SK-N-SH (cell line): Measurements from ENCODE around the gene MTUS2. TPM values are rescaled to one million over a fixed set of nuclear protein-coding genes. Genes with fewer than 3 reads are reported as not detected.

Experiments used
- CTCF ChIA-PET: fragments of 300-600, 350-600 bp; formaldehyde crosslinking; extraction: SDS; loops from one replicate; lab custom pipeline; 2021; lab: Yijun Ruan, JAX
- POLR2A ChIA-PET: fragments of 350-600 bp; sonication (Branson Sonifier 250); formaldehyde crosslinking; extraction: SDS; loops from one replicate; lab custom pipeline; 2020; ENCODE audit warnings: antibody characterized with exemption, inconsistent platforms; lab: Yijun Ruan, JAX
- DNase-seq: peaks from one replicate; pipeline ENCODE4 v3.0.0; 2012
- H2AFZ ChIP-seq: fragments of 200-600 bp; sonication (generic); 2 replicates; pipeline ENCODE4 v1.8.1; 2016; ENCODE audit warnings: antibody characterized with exemption, mild to moderate bottlenecking, low read depth
- H3F3A ChIP-seq: fragments of 200-600 bp; sonication (generic); replicated peaks from 2 replicates; pipeline ENCODE3; 2016; ENCODE audit warnings: antibody characterized with exemption, mild to moderate bottlenecking; ENCODE audit not compliant: insufficient read depth
- H3K27ac ChIP-seq, 2 experiments: fragments of 200-500 bp in 1 of 2; fragments of 200-600 bp in 1 of 2; sonication (Bioruptor generic) in 1 of 2; sonication (generic), shearing (Covaris generic) in 1 of 2; 2 replicates each; pipeline versions ENCODE4 v1.5.1 to v1.6.1; 2014 to 2016; ENCODE audit warnings: low read depth in 2 of 2, inconsistent platforms in 1 of 2, low read length in 1 of 2, mild to moderate bottlenecking in 1 of 2, mixed read lengths in 1 of 2
- H3K27me3 ChIP-seq: fragments of 200-600 bp; sonication (generic), shearing (Covaris generic); 2 replicates; pipeline ENCODE4 v1.6.1; 2016; ENCODE audit warnings: mixed run types; ENCODE audit not compliant: insufficient read depth
- H3K36me3 ChIP-seq, 2 experiments: fragments of 200-500 bp in 1 of 2; fragments of 200-600 bp in 1 of 2; sonication (Bioruptor generic) in 1 of 2; sonication (generic) in 1 of 2; replicated peaks in 1 of 2; 2 replicates each; pipeline versions ENCODE3 to v1.5.1; 2014 to 2016; ENCODE audit warnings: low read length in 1 of 2, mild to moderate bottlenecking in 1 of 2; ENCODE audit not compliant: insufficient read depth in 2 of 2, control insufficient read depth in 1 of 2
- H3K4me1 ChIP-seq, 2 experiments: fragments of 200-500 bp in 1 of 2; fragments of 200-600 bp in 1 of 2; sonication (Bioruptor generic) in 1 of 2; sonication (generic), shearing (Covaris generic) in 1 of 2; 2 replicates each; pipeline versions ENCODE4 v1.5.1 to v1.6.1; 2014 to 2016; ENCODE audit warnings: low read depth in 1 of 2, low read length in 1 of 2, mixed run types in 1 of 2; ENCODE audit not compliant: insufficient read depth in 2 of 2, control insufficient read depth in 1 of 2
- H3K4me2 ChIP-seq: fragments of 200-600 bp; sonication (generic), shearing (Covaris generic); 2 replicates; pipeline ENCODE4 v1.6.1; 2017; ENCODE audit warnings: mixed run types
- H3K4me3 ChIP-seq, 2 experiments: fragments of 200-500 bp in 1 of 2; fragments of 200-600 bp in 1 of 2; sonication (Bioruptor generic) in 1 of 2; sonication (generic), shearing (Covaris generic) in 1 of 2; 2 replicates each; pipeline versions ENCODE4 v1.5.1 to v1.8.1; 2014 to 2016; ENCODE audit warnings: low read depth in 2 of 2, inconsistent platforms in 1 of 2, low read length in 1 of 2, mild to moderate bottlenecking in 1 of 2, mixed read lengths in 1 of 2, moderate library complexity in 1 of 2
- H3K79me2 ChIP-seq: fragments of 200-600 bp; sonication (generic); 2 replicates; pipeline ENCODE4 v1.8.1; 2017; ENCODE audit warnings: mild to moderate bottlenecking; ENCODE audit not compliant: insufficient read depth
- H3K9ac ChIP-seq: fragments of 200-600 bp; sonication (generic); 2 replicates; pipeline ENCODE4 v1.6.1; 2017; ENCODE audit warnings: mixed run types
- H3K9me2 ChIP-seq: fragments of 200-600 bp; sonication (generic); 2 replicates; pipeline ENCODE4 v1.6.1; 2017; ENCODE audit warnings: mixed run types
- H3K9me3 ChIP-seq: fragments of 200-600 bp; sonication (generic); 2 replicates; pipeline ENCODE4 v1.6.1; 2017; ENCODE audit warnings: mixed run types, mild to moderate bottlenecking, moderate library complexity
- H4K20me1 ChIP-seq: fragments of 200-600 bp; sonication (generic); 2 replicates; pipeline ENCODE4 v1.6.1; 2017; ENCODE audit warnings: mild to moderate bottlenecking, mixed run types; ENCODE audit not compliant: insufficient read depth
- EZH2phosphoT487 ChIP-seq: fragments of 200-600 bp; sonication (generic); IDR thresholded peaks from 2 replicates; pipeline ENCODE4 v1.6.1; 2017; ENCODE audit warnings: low read depth, mixed run types, mild to moderate bottlenecking, antibody characterized with exemption, moderate library complexity, borderline replicate concordance
- FOXJ3 ChIP-seq: sonication (generic); formaldehyde crosslinking; IDR thresholded peaks from 2 replicates; pipeline ENCODE4 v1.5.1; 2020; ENCODE audit warnings: mild to moderate bottlenecking, missing genetic modification reagents
- GABPA ChIP-seq: IDR thresholded peaks from 2 replicates; pipeline ENCODE4 v1.4.0; 2012; ENCODE audit warnings: low read depth, mild to moderate bottlenecking
- JUND ChIP-seq: IDR thresholded peaks from 2 replicates; pipeline ENCODE4 v1.4.0; 2012
- MAX ChIP-seq: IDR thresholded peaks from 2 replicates; pipeline ENCODE4 v1.4.0; 2012; ENCODE audit warnings: low read depth
- RAD21 ChIP-seq: IDR thresholded peaks from 2 replicates; pipeline ENCODE4 v1.6.1; 2012; ENCODE audit warnings: mild to moderate bottlenecking, low read length
- RCOR1 ChIP-seq: fragments of 150-350 bp; IDR thresholded peaks from 2 replicates; pipeline ENCODE4 v1.6.1; 2017; ENCODE audit warnings: antibody characterized with exemption, low read length
- TCF12 ChIP-seq: IDR thresholded peaks from 2 replicates; pipeline ENCODE4 v1.4.0; 2012
- TEAD4 ChIP-seq: IDR thresholded peaks from 2 replicates; pipeline ENCODE4 v1.4.0; 2012; ENCODE audit warnings: mild to moderate bottlenecking, borderline replicate concordance; ENCODE audit not compliant: insufficient read depth
- USF1 ChIP-seq: IDR thresholded peaks from 2 replicates; pipeline ENCODE4 v1.4.0; 2012; ENCODE audit warnings: low read depth, borderline replicate concordance
- ZBTB33 ChIP-seq: IDR thresholded peaks from 2 replicates; pipeline ENCODE4 v1.4.0; 2012; ENCODE audit warnings: low read depth, borderline replicate concordance
- WGBS: methylation state at CpG from one replicate; pipeline ENCODE4 v1.1.6; 2017; ENCODE audit warnings: low lambda C conversion rate; 5-methylcytosine and 5-hydroxymethylcytosine counted together
- polyA plus RNA-seq, 3 experiments: library from polyadenylated mRNA; depleted of rRNA; stranded (reverse); fragments of >200 nt; gene quantifications; 2 replicates each; pipeline ENCODE4 v1.2.3, GENCODE V29; 2012

The MTUS2 gene
- polyA plus RNA-seq, 1 of the 3 experiments (the other 2 are of a cell fraction), result 1.7 TPM

DNA sequence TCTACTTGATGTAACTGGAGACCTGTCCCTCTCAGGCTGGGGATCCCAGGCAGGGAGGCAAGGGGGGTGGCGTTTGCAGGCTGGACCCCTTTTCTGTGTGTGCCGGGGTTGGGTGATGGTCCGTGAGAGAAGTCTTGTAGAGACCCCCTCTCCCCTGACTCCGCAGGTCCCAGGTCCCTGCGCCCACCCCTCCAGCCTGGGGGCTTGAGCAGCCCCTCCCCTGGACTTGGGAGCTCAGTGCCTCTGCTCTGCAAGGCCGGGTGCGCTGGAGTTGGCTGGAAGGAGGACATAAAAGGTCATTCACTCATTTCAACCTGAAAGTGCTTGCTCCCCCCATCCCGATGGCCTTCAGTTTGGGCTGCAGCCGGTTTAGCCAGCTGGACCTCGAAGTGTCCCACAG, 685.8 kb downstream of the MTUS2 start:
- 0 out of 2 replicates have a peak, but pooled peaks cover 2% of the 10 kb centered on the region for H4K20me1 ChIP-seq
- POLR2A ChIA-PET, result no interaction called here
- H2AFZ ChIP-seq, result no peak overlapping the region
- H3K9ac ChIP-seq, result no peak overlapping the region
- peaks cover 0 to 26% of the 10 kb centered on the region in 2 experiments; a peak in 2 of 4 replicates for H3K4me1 ChIP-seq
- H3K4me3 ChIP-seq, result no peak overlapping the region
- H3K27ac ChIP-seq, result no peak overlapping the region
- no peaks in the 10 kb centered on the region for H3K9me3 ChIP-seq
- WGBS, result 92% methylated on average over 2 of the region's 10 CpGs
- no peak for TF ChIP-seq RCOR1
- no peak for TF ChIP-seq USF1
- no peaks in the 10 kb centered on the region for H3K27me3 ChIP-seq
- no peak overlapping the region for H3K4me2 ChIP-seq
- H3K79me2 ChIP-seq, result no peaks in the 10 kb centered on the region
- DNase-seq, result no peak
- CTCF ChIA-PET, result interaction anchor here (0.7 to 10.4 kb wide), 3 partner anchors 12 to 608 kb away, joined by 3 to 143 read pairs (median 46); no protein-coding TSS in a partner anchor
- H3F3A ChIP-seq, result peaks cover 5% of the 10 kb centered on the region
- H3K9me2 ChIP-seq, result no peaks in the 10 kb centered on the region
- H3K36me3 ChIP-seq, result peaks cover 0 to 12% of the 10 kb centered on the region in 2 experiments

- H2AFZ ChIP-seq, result no peak overlapping the region
- POLR2A ChIA-PET, result no interaction called here
- 0 out of 4 replicates have a peak overlapping the region, but pooled peaks of 1 of the 2 experiments have one; percentile 19 for H3K27ac ChIP-seq
- 0 out of 2 replicates have a peak, but pooled peaks cover 2% of the 10 kb centered on the region for H4K20me1 ChIP-seq
- DNase-seq, result no peak
- H3K4me3 ChIP-seq, result no peak overlapping the region
- H3K4me1 ChIP-seq, result peaks cover 0 to 26% of the 10 kb centered on the region in 2 experiments; a peak in 2 of 4 replicates
- peaks cover 0 to 25% of the 10 kb centered on the region in 2 experiments for H3K36me3 ChIP-seq
- 100% methylated on average over 5 of the region's 14 CpGs for WGBS
- H3K9me3 ChIP-seq, result no peaks in the 10 kb centered on the region
- no peaks in the 10 kb centered on the region for H3K9me2 ChIP-seq
- H3K4me2 ChIP-seq, result no peak overlapping the region
- H3F3A ChIP-seq, result peaks cover 5% of the 10 kb centered on the region
- CTCF ChIA-PET, result interaction anchor here (0.7 to 10.4 kb wide), 40 partner anchors 9 to 626 kb away, joined by 3 to 143 read pairs (median 7); partner anchors contain the start of gene SLC7A1
- H3K79me2 ChIP-seq, result no peaks in the 10 kb centered on the region; the same call in 1 of the 2 replicates
- TF ChIP-seq RAD21 (no peak), TCF12 (no peak), JUND (no peak), ZBTB33 (no peak), EZH2phosphoT487 (no peak), MAX (no peak), GABPA (no peak), FOXJ3 (no peak), TEAD4 (no peak)
- H3K9ac ChIP-seq, result no peak overlapping the region
- H3K27me3 ChIP-seq, result no peaks in the 10 kb centered on the region
Measured at GRCh38 chr13:29507356-29507755, 687.2 kb downstream of the MTUS2 start.
